ENCODE results near the gene FADS1. TPM values are rescaled to one million over a fixed set of nuclear protein-coding genes. Genes with fewer than 3 reads are reported as not detected.

FADS1 gene
- total RNA-seq, 1 donor from 2014 or later = 248 TPM

GRCh38 chr11:61817471-61818202, 834 bp upstream of the FADS1 start:
- no peaks in the 10 kb centered on the region for H3K27me3 Mint-ChIP-seq (ENCODE audit: low read depth)
- H3K9me3 Mint-ChIP-seq = peaks cover 9% of the 10 kb centered on the region
- peaks cover 18% of the 10 kb centered on the region for H3K36me3 Mint-ChIP-seq (ENCODE audit: low read depth)
- no peak for DNase-seq (ENCODE audit: low read depth, low spot score)
- peak overlapping the region; percentile 88 for H3K27ac Mint-ChIP-seq (ENCODE audit: unreplicated experiment)
- H3K4me1 Mint-ChIP-seq = peaks cover 26% of the 10 kb centered on the region
- TF ChIP-seq CTCF (conservative IDR thresholded peaks at IDR 0.05) = no peak
- H3K4me3 Mint-ChIP-seq = peak overlapping the region; percentile 94

GRCh38 chr11:61815790-61816735, 740 bp downstream of the FADS1 start:
- Mint-ChIP-seq H3K4me3 (peak overlapping the region; percentile 94), H3K9me3 (peaks cover 9% of the 10 kb centered on the region), H3K27me3 (ENCODE audit: low read depth) (no peaks in the 10 kb centered on the region), H3K36me3 (ENCODE audit: low read depth) (peaks cover 27% of the 10 kb centered on the region), H3K4me1 (peaks cover 26% of the 10 kb centered on the region), H3K27ac (ENCODE audit: unreplicated experiment) (peak overlapping the region; percentile 100)
- TF ChIP-seq CTCF (conservative IDR thresholded peaks at IDR 0.05) = no peak
- peak; percentile 54 for DNase-seq (ENCODE audit: low read depth, low spot score)

GRCh38 chr11:61814958-61815789, 1.6 kb downstream of the FADS1 start:
- Mint-ChIP-seq H3K36me3 (ENCODE audit: low read depth) (peaks cover 33% of the 10 kb centered on the region), H3K4me3 (peak overlapping the region; percentile 94), H3K27me3 (ENCODE audit: low read depth) (no peaks in the 10 kb centered on the region), H3K4me1 (peaks cover 26% of the 10 kb centered on the region), H3K27ac (ENCODE audit: unreplicated experiment) (peak overlapping the region; percentile 100), H3K9me3 (peaks cover 9% of the 10 kb centered on the region)
- peak; percentile 91 for DNase-seq (ENCODE audit: low read depth, low spot score)
- no peak for TF ChIP-seq CTCF (conservative IDR thresholded peaks at IDR 0.05)

GRCh38 chr11:61814247-61814957, 2.4 kb downstream of the FADS1 start:
- peaks cover 9% of the 10 kb centered on the region for H3K9me3 Mint-ChIP-seq
- H3K27ac Mint-ChIP-seq (ENCODE audit: unreplicated experiment) = peak overlapping the region; percentile 100
- peaks cover 26% of the 10 kb centered on the region for H3K4me1 Mint-ChIP-seq
- TF ChIP-seq CTCF (conservative IDR thresholded peaks at IDR 0.05) = no peak
- peak overlapping the region; percentile 94 for H3K4me3 Mint-ChIP-seq
- no peaks in the 10 kb centered on the region for H3K27me3 Mint-ChIP-seq (ENCODE audit: low read depth)
- H3K36me3 Mint-ChIP-seq (ENCODE audit: low read depth) = peaks cover 38% of the 10 kb centered on the region
- DNase-seq (ENCODE audit: low read depth, low spot score) = no peak

Measured in neural crest cell (in vitro differentiated cells).